Loucy (cell line): Measurements from ENCODE around the gene TEPSIN.

Experiments used
- H2AFZ ChIP-seq: fragments of 200-600 bp; sonication (generic); 2 replicates; pipeline ENCODE4 v1.6.0; 2016; ENCODE audit warnings: antibody characterized with exemption, mild to moderate bottlenecking, low read length, moderate library complexity
- H3F3A ChIP-seq: fragments of 200-600 bp; 2 replicates; pipeline ENCODE4 v1.6.0; 2016; ENCODE audit warnings: antibody characterized with exemption, low read depth, mild to moderate bottlenecking
- H3K27me3 ChIP-seq: fragments of 200-600 bp; sonication (generic); 2 replicates; pipeline ENCODE4 v1.6.1; 2014; ENCODE audit warnings: low read length, mild to moderate bottlenecking; ENCODE audit not compliant: insufficient read depth, poor library complexity, severe bottlenecking
- H3K36me3 ChIP-seq: fragments of 200-600 bp; sonication (generic); 2 replicates; pipeline ENCODE4 v1.6.1; 2016; ENCODE audit warnings: low read length; ENCODE audit not compliant: insufficient read depth
- H3K4me1 ChIP-seq: fragments of 200-600 bp; sonication (generic); 2 replicates; pipeline ENCODE4 v1.5.1; 2014; ENCODE audit warnings: low read length, mild to moderate bottlenecking; ENCODE audit not compliant: insufficient read depth, poor library complexity, severe bottlenecking
- H3K4me2 ChIP-seq: fragments of 200-600 bp; sonication (generic); 2 replicates; pipeline ENCODE4 v1.6.0; 2014; ENCODE audit warnings: antibody characterized with exemption, low read length, low read depth, mild to moderate bottlenecking; ENCODE audit not compliant: poor library complexity, severe bottlenecking
- H3K4me3 ChIP-seq: fragments of 200-600 bp; sonication (generic); 2 replicates; pipeline ENCODE4 v1.5.1; 2014; ENCODE audit warnings: low read length, mild to moderate bottlenecking, mixed read lengths; ENCODE audit not compliant: poor library complexity, severe bottlenecking
- H3K79me2 ChIP-seq: fragments of 200-600 bp; sonication (generic); 2 replicates; pipeline ENCODE4 v1.6.1; 2014; ENCODE audit warnings: low read length; ENCODE audit not compliant: insufficient read depth
- H3K9ac ChIP-seq: fragments of 200-600 bp; sonication (generic); 2 replicates; pipeline ENCODE4 v1.6.0; 2014; ENCODE audit warnings: mild to moderate bottlenecking, low read depth, low read length, moderate library complexity; ENCODE audit not compliant: poor library complexity, severe bottlenecking
- H3K9me2 ChIP-seq: fragments of 200-600 bp; sonication (generic); replicated peaks from 2 replicates; pipeline ENCODE4 v1.6.1; 2016; ENCODE audit warnings: low read depth, low read length, mixed read lengths
- H3K9me3 ChIP-seq: fragments of 200-600 bp; sonication (generic); 2 replicates; pipeline ENCODE4 v1.6.1; 2014; ENCODE audit warnings: mild to moderate bottlenecking, antibody characterized with exemption, low read length, low read depth; ENCODE audit not compliant: insufficient read depth
- H4K20me1 ChIP-seq: fragments of 200-600 bp; sonication (generic); 2 replicates; pipeline ENCODE4 v1.6.0; 2014; ENCODE audit warnings: antibody characterized with exemption, low read length, mild to moderate bottlenecking; ENCODE audit not compliant: insufficient read depth, poor library complexity, severe bottlenecking
- EZH2phosphoT487 ChIP-seq: fragments of 200-600 bp; IDR thresholded peaks from 2 replicates; pipeline ENCODE4 v1.6.1; 2018; ENCODE audit warnings: antibody characterized with exemption, mild to moderate bottlenecking, moderate library complexity, borderline replicate concordance
- TF ChIP-seq, protein P1 (sequence below): fragments of 200-600 bp; sonication (generic); conservative IDR thresholded peaks from 2 replicates; pipeline ENCODE4 v1.5.1; 2014; ENCODE audit warnings: mild to moderate bottlenecking, antibody characterized with exemption, low read length

TEPSIN gene

DNA sequence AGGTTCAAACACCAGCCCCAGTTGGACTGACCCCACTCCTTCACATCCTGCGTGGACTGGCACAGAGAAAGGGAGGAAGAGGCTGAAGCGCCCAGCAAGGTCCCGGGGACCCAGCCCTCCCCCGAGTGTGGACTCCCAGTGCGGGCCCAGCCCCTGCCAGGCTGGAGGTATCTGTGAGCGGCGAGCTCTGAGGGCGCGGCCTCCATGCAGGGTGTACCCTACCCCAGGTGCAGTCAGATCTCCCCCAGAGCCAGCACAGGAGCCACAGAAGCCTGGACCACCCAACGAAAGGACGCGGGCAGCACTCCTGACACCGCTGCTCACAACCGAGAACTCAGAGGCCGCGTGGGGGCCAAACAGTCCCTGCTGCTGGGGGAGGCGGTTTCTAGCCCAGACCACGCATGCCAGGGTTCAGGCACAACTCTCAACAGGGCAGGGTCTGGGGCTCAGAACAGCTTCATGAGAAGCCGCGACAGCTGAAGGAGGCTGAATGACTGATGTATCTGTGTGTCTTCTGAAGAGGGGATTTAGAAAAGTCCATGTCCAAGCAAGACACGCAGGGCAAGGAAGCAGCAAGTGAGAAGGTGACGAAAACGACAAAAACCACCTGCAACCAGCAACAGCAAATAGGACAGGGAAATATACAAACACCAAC lies 47.8 kb upstream of the TEPSIN start:
- no peaks in the 10 kb centered on the region for H3K27me3 ChIP-seq
- no peak overlapping the region for H2AFZ ChIP-seq
- peak overlapping the region; percentile 84 for H3K4me2 ChIP-seq
- no peaks in the 10 kb centered on the region for H3K9me2 ChIP-seq
- no peaks in the 10 kb centered on the region for H4K20me1 ChIP-seq
- H3K36me3 ChIP-seq: no peaks in the 10 kb centered on the region
- TF ChIP-seq EZH2phosphoT487: no peak
- TF ChIP-seq, protein P1, sequence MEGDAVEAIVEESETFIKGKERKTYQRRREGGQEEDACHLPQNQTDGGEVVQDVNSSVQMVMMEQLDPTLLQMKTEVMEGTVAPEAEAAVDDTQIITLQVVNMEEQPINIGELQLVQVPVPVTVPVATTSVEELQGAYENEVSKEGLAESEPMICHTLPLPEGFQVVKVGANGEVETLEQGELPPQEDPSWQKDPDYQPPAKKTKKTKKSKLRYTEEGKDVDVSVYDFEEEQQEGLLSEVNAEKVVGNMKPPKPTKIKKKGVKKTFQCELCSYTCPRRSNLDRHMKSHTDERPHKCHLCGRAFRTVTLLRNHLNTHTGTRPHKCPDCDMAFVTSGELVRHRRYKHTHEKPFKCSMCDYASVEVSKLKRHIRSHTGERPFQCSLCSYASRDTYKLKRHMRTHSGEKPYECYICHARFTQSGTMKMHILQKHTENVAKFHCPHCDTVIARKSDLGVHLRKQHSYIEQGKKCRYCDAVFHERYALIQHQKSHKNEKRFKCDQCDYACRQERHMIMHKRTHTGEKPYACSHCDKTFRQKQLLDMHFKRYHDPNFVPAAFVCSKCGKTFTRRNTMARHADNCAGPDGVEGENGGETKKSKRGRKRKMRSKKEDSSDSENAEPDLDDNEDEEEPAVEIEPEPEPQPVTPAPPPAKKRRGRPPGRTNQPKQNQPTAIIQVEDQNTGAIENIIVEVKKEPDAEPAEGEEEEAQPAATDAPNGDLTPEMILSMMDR: no peak
- H3K9ac ChIP-seq: peak overlapping the region; percentile 95
- 0 out of 2 replicates have a peak, but pooled peaks cover 5% of the 10 kb centered on the region for H3F3A ChIP-seq
- no peaks in the 10 kb centered on the region for H3K9me3 ChIP-seq
- peaks cover 23% of the 10 kb centered on the region for H3K4me1 ChIP-seq
- H3K79me2 ChIP-seq: peaks cover 87% of the 10 kb centered on the region
- peak overlapping the region; percentile 81 for H3K4me3 ChIP-seq

DNA sequence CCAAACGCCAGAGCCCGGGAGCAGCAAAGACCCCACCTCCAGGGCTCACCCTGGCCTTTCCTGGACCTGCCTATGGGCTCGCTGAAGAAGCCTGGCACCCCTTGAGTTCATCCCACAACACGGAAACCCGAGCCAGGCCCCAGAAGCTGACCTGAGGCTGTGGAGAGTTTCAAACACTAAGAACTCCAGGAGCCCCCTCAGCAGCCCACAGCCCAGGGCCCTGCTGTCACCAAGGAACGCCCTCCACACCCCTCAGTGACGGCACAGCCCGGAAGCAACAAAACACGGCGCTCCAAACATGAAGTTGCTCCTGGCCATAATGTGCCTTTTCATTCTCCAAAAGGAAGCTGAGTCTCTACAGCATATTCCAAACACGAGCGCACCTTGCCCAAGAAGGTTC lies 47.0 kb upstream of the TEPSIN start:
- H3K4me2 ChIP-seq: peak overlapping the region; percentile 84
- peaks cover 79% of the 10 kb centered on the region for H3K79me2 ChIP-seq
- H2AFZ ChIP-seq: peak overlapping the region; percentile 68; the same call in 1 of the 2 replicates
- H3K36me3 ChIP-seq: no peaks in the 10 kb centered on the region
- peak overlapping the region; percentile 95 for H3K9ac ChIP-seq
- H3K27me3 ChIP-seq: no peaks in the 10 kb centered on the region
- no peaks in the 10 kb centered on the region for H4K20me1 ChIP-seq
- H3F3A ChIP-seq: 0 out of 2 replicates have a peak, but pooled peaks cover 5% of the 10 kb centered on the region
- H3K9me2 ChIP-seq: no peaks in the 10 kb centered on the region
- TF ChIP-seq, protein P1: no peak
- no peak for TF ChIP-seq EZH2phosphoT487
- H3K4me3 ChIP-seq: peak overlapping the region; percentile 81
- peaks cover 20% of the 10 kb centered on the region for H3K4me1 ChIP-seq
- no peaks in the 10 kb centered on the region for H3K9me3 ChIP-seq

DNA sequence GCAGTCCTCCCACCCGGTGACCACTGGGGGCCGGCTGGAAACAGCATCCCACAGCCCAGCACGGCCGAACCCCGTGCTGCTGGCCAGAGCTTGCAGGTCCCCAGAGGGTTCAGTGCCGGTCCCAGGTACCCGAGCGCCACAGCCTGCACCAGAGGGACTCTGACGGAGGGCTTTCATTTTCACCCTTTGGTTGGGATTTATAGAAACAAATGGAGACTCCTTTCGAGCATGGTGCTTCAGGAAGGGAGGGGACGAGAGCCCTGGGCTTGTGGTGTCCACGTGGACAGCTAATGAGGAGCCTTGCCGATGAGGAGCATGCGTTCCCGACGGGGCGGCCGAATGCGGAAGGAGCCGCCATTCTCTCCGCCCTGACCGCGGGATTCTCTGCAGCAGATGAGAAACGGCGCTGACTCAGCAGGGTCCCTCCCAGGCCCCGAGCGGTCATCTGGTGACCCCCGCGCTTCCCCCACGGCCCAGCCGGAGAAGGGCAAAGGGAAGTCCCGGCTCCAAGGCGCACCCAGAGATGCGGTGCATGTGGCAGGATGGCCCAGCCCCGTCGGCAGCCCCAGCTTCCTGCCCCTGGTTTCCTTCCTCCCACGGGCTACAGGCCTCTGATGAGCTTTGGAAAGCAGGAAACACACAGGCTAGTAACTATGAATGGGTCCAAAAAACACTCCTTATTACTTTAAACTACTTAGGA lies 46.5 kb upstream of the TEPSIN start:
- peaks cover 20% of the 10 kb centered on the region for H3K4me1 ChIP-seq
- H4K20me1 ChIP-seq: no peaks in the 10 kb centered on the region
- no peaks in the 10 kb centered on the region for H3K9me2 ChIP-seq
- H3K9me3 ChIP-seq: no peaks in the 10 kb centered on the region
- peaks cover 74% of the 10 kb centered on the region for H3K79me2 ChIP-seq
- peak overlapping the region; percentile 81 for H3K4me3 ChIP-seq
- 0 out of 2 replicates have a peak, but pooled peaks cover under 1% of the 10 kb centered on the region for H3K36me3 ChIP-seq
- TF ChIP-seq, protein P1: 0 out of 2 replicates have a peak, but pooled peaks have one; percentile 12
- no peak for TF ChIP-seq EZH2phosphoT487
- H3F3A ChIP-seq: 0 out of 2 replicates have a peak, but pooled peaks cover 5% of the 10 kb centered on the region
- peak overlapping the region; percentile 84 for H3K4me2 ChIP-seq
- peak overlapping the region; percentile 95 for H3K9ac ChIP-seq
- H2AFZ ChIP-seq: peak overlapping the region; percentile 68
- H3K27me3 ChIP-seq: no peaks in the 10 kb centered on the region
